HG03060 (cell line): ENCODE data around the gene IFNA16.
"Not testable (repeated sequence)": the region's sequence is repeated elsewhere in the genome, so short reads cannot be mapped to it uniquely, and the experiment has no call there.

Experiments
- ATAC-seq: cut with Tn5 transposase; IDR thresholded peaks from one replicate; pipeline ENCODE4 v1.9.1; 2021; ENCODE audit warnings: low read depth, moderate number of reproducible peaks; ENCODE audit not compliant: unreplicated experiment

Gene IFNA16

DNA sequence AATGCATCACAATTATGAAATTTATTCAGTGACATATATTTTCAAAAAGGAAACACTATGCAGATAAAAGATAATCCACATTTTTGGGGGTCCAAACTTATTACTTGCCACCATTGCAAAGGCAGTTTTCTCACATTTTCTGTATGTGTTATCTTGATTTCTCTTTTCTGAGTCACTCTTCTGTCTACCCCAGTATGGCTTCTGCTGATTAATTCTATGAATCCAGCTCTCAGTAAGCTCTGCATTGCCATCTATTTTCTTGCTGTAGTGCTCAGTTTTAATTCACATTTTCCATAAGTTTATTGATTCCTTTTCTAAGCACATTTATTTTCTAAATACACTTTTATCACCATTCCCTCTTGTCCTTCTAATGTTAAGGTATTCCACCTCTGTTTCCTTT lies 11.9 kb downstream of the IFNA16 start:
- ATAC-seq, result no peak

DNA sequence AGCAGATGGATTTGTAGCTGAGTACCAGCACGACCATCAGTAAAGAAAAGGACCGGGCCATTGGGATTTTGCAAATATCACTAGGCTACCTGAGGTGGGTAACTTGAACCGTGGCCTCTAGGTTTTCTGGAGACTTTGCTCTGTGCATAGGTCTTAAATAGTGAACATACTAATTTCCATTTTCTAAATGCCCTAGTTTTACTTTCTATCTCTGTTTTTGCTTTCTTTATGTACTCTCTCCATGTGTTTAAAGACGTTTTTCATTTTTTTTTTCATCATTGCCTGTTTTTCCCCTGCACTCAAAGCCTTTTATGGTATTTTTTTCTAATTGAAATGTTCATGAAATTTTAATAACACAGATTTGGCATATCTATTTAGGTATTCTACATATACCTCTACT lies 15.0 kb downstream of the IFNA16 start, which contains the start of gene IFNA7:
Gene IFNA7, minus strand, starts transcription at position 101 of the 400 bp plus-strand sequence. Its CDS starts 40 bp downstream, at position 61.
- not testable (repeated sequence) for ATAC-seq

DNA sequence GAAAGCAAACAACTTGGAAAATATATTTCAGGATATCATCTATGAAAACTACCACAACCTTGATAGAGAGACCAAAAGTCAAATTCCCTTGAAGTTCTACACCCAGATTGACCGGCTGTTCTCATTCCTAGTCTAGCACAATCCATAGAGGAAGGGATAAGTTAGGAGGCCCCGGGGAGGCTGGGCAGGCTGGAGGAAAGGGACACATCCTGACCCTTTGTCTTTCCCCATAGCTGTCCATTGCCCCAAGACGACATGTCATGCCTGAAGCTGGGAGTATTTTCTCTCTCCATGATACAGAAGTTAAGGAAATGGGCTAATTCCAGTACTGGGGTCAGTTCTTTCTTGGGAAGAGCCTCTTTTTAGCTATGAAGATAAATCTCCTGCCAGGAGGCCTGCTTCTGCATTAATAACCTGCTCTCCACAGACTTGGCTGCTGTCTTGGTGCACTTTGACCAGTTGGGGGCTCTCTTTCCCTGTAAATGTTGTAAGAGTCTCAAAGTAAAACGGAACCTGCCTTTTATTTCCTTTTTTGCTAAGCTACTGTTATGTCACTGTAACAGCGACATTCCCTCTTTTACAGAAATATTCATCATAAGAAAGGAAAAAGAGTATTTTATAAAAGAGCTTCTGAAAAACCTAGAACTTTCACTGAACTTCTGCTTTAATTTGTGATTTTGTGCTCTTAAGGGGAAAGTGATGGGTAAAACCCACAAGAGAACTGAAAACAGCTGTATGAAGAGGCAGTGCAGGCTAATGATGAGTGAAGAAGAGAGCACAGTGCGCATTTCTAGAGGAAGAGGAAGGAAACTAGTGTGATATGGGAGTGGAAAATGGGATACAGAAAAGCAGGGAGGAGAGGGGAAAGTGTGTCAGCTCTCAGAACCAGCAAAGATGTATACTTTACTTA lies 22.0 kb downstream of the IFNA16 start:
- ATAC-seq, result peak; percentile 89

DNA sequence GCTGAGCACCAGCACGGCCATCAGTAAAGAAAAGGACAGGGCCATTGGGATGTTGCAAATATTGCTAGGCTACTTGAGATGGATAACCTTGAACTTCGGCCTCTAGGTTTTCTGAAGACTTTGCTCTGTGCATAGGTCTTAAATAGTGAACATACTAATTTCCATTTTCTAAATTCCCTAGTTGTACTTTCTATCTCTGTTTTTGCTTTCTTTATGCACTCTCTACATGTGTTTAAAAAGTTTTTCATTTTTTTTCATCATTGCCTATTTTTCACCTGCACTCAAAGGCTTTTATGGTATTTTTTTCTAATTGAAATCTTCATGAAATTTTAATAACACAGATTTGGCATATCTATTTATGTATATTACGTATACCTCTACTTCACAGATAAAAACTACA lies 29.6 kb downstream of the IFNA16 start, which contains the start of gene IFNA4:
Gene IFNA4, minus strand, starts transcription at position 101 of the 400 bp plus-strand sequence. Its CDS starts 56 bp downstream, at position 45.
- not testable (repeated sequence) for ATAC-seq

DNA sequence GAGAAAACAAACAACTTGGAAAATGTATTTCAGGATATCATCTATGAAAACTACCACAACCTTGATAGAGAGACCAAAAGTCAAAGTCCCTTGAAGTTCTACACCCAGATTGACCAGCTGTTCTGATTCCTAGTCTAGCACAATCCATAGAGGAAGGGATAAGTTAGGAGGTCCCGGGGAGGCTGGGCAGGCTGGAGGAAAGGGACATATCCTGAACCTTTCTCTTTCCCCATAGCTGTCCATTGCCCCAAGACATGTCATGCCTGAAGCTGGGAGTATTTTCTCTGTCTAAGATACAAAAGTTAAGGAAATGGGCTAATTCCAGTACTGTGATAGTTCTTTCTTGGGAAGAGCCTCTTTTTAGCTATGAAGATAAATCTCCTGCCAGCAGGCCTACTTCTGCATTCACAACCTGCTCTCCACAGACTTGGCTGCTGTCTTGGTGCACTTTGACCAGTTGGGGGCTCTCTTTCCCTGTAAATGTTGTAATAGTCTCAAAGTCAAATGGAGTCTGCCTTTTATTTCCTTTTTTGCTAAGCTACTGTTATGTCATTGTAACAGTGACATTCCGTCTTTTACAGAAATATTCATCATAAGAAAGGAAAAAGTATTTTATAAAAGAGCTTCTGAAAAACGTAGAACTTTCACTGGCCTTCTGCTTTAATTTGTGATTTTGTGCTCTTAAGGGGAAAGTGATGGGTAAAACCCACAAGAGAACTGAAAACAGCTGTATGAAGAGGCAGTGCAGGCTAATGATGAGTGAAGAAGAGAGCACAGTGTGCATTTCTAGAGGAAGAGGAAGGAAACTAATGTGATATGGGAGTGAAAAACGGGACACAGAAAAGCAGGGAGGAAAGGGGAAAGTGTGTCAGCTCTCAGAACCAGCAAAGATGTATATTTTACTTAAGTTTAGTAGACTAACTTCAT lies 34.0 kb downstream of the IFNA16 start:
- peak; percentile 86 for ATAC-seq

DNA sequence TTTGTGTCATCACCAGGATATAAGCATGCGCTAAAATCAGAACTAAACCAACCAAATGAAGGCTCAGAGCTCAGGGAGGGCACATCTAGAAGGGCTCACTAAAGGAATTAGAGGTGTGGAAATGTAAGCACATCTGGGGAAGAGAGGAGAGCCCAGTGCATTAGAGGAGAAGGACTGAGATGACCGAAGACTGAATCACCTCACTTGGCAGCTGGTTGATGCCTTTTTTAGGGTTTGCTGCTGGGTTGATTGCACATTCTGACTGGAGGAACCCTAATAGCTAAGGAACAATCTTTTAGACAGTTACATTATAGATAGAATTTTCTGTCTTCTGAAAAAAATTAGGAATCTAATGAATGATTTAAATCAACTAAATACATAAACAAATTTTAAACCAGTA lies 42.4 kb downstream of the IFNA16 start:
- ATAC-seq, result no peak

DNA sequence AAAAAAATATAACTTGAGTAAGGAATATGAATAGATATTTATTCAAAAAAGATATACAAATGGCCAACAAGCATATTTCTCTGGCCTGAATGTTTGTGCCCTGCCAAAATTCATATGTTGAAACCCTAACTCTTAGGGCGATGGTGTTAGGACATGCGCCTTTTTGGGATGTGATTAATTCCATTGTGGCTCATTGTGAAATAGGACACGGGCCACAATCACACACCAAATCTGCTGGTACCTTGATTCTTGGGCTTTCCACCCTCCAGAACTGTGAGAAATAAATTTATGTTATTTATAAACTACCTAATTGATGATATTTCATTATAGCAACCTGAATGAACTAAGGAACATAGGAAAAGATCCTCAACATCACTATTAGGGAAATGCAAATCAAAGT lies 45.0 kb downstream of the IFNA16 start:
- ATAC-seq, result no peak

DNA sequence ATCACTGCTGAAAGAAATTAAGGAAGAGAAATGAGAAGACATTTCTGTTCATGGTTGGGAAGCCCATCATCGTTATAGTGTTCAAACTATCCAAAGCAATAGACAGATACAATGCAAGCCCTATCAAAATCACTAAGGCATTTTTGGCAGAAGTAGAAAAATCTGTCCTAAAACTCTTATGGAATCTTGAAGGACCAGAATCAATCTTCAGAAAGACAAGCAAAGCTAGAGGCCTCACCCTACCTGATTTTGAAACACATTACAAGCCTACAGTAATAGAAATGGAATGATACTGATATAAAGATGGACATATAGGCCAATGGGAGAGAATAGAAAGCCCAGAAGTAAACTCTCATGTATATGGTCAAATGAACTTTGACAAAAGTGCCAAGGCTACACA lies 45.8 kb downstream of the IFNA16 start:
- ATAC-seq, result no peak

DNA sequence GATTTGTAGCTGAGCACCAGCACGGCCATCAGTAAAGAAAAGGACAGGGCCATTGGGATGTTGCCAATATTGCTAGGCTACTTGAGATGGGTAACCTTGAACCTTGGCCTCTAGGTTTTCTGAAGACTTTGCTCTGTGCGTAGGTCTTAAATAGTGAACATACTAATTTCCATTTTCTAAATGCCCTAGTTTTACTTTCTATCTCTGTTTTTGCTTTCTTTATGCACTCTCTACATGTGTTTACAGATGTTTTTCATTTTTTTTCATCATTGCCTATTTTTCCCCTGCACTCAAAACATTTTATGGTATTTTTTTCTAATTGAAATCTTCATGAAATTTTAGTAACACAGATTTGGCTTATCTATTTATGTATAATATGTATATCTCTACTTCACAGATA lies 50.6 kb downstream of the IFNA16 start, which contains the start of gene IFNA21:
Gene IFNA21, minus strand, starts transcription at position 101 of the 400 bp plus-strand sequence. Its CDS starts 48 bp downstream, at position 53.
- not testable (repeated sequence) for ATAC-seq
